BE2C (cell line): ENCODE results near the gene GOT2.
"Not testable (repeated sequence)": the region's sequence is repeated elsewhere in the genome, so short reads cannot be mapped to it uniquely, and the experiment has no call there.

Experiments
- DNase-seq: peaks from one replicate; pipeline ENCODE4 v3.0.0-alpha.2; 2020
- H3K27me3 ChIP-seq: fragments of 250-450 bp; sonication (Bioruptor Pico); 2 replicates; pipeline ENCODE4 v1.5.1; 2020; ENCODE audit warnings: mild to moderate bottlenecking
- H3K36me3 ChIP-seq: fragments of 250-450 bp; sonication (Bioruptor Pico); 2 replicates; pipeline ENCODE4 v1.5.1; 2020; ENCODE audit warnings: mild to moderate bottlenecking
- H3K4me1 ChIP-seq: fragments of 250-450 bp; sonication (Bioruptor Pico); 2 replicates; pipeline ENCODE4 v1.5.1; 2020
- H3K4me3 ChIP-seq: 2 replicates; pipeline ENCODE4 v1.5.1; 2011; ENCODE audit warnings: low read depth, low read length
- H3K9me3 ChIP-seq: fragments of 250-450 bp; sonication (Bioruptor Pico); 2 replicates; pipeline ENCODE4 v1.5.1; 2020
- TF ChIP-seq, protein P1 (sequence below): IDR thresholded peaks from 2 replicates; pipeline ENCODE4 v1.5.1; 2012; ENCODE audit warnings: mild to moderate bottlenecking, low read depth, low read length

The GOT2 gene

DNA sequence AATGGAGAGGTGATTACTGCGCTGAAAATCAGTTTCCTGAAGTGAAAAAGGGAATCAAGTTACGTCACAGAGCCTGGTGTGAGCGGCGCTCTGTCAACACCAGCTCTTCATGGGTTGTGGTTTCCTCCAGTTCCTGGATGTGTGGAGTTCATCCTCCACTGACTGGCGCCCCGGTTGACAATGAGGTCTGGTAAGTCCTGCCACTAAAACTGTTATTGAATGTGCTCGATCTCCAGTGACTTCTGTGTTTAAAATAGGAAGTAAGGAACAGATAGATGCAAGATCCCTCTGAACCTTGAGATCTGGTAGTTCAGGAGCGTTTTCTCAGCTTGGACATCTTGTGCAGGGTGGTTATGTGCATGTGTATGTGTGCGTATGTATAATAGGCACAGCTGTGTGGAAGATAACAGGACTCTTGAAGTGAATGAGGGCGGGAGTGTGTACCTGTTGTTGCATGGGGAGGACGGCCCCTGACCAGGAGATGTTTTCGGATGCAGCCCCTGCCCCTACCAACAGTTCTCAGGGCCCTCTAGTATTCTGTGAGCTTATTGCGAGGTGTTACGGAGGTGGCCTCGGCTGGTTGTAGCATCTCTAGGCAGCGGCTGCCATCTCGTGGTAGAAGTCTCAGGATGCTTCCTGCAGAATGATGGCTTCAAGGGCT, 22.0 kb upstream of the GOT2 start:
- DNase-seq, result peak; percentile 79
- Histone ChIP-seq H3K4me3 (no peak overlapping the region), H3K4me1 (no peaks in the 10 kb centered on the region; the same call in 1 of the 2 replicates), H3K9me3 (no peaks in the 10 kb centered on the region), H3K36me3 (no peaks in the 10 kb centered on the region), H3K27me3 (peaks cover 3% of the 10 kb centered on the region; the same call in 1 of the 2 replicates)
- TF ChIP-seq, protein P1, sequence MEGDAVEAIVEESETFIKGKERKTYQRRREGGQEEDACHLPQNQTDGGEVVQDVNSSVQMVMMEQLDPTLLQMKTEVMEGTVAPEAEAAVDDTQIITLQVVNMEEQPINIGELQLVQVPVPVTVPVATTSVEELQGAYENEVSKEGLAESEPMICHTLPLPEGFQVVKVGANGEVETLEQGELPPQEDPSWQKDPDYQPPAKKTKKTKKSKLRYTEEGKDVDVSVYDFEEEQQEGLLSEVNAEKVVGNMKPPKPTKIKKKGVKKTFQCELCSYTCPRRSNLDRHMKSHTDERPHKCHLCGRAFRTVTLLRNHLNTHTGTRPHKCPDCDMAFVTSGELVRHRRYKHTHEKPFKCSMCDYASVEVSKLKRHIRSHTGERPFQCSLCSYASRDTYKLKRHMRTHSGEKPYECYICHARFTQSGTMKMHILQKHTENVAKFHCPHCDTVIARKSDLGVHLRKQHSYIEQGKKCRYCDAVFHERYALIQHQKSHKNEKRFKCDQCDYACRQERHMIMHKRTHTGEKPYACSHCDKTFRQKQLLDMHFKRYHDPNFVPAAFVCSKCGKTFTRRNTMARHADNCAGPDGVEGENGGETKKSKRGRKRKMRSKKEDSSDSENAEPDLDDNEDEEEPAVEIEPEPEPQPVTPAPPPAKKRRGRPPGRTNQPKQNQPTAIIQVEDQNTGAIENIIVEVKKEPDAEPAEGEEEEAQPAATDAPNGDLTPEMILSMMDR, result peak; percentile 90

DNA sequence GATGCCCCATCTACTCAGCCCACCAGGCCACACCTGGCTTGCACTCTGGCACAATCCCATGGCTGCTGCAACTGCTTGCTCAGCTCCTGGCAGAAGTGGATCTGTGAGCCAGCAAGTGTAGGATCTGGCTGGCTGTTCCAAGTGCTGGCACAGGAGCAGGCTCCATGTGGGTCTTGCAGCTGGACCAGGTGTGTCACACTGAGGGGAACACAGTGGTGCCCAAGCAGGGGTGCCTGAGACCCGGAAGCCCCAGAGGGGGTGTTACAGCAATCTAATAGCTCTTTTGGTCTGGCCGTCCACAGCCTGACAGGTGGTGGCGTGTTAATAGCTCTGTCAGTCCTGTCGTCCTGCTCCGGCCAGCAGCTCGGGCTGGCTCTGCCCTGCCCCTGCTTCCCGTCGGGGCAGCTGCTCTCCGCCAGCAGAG, 19.6 kb upstream of the GOT2 start:
- no peaks in the 10 kb centered on the region; the same call in 1 of the 2 replicates for H3K4me1 ChIP-seq
- no peaks in the 10 kb centered on the region; the same call in 1 of the 2 replicates for H3K27me3 ChIP-seq
- TF ChIP-seq, protein P1, result no peak
- no peak for DNase-seq
- no peaks in the 10 kb centered on the region; the same call in 1 of the 2 replicates for H3K9me3 ChIP-seq
- no peak overlapping the region for H3K4me3 ChIP-seq
- H3K36me3 ChIP-seq, result no peaks in the 10 kb centered on the region

DNA sequence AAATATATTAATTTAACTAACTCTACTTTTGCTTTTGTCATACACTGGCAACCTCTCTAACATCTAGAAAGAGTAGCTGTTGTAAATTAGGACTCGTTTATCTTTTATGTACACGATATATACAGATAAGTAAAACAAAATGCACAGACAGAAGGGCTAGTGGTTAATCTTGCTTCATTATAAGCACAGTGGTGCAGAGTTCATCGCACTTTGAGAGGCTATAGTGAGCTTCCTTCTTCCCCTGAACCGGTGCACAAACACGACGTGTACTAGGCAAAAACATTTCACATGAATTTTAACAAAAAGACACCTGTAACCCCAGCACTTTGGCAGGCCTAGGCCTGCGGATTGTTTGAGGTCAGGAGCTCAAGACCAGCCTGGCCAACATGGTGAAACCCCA, 10.4 kb upstream of the GOT2 start:
- H3K4me3 ChIP-seq, result no peak overlapping the region
- no peak for DNase-seq
- H3K9me3 ChIP-seq, result no peaks in the 10 kb centered on the region; the same call in 1 of the 2 replicates
- no peaks in the 10 kb centered on the region for H3K4me1 ChIP-seq
- TF ChIP-seq, protein P1, result no peak
- no peaks in the 10 kb centered on the region for H3K36me3 ChIP-seq
- no peaks in the 10 kb centered on the region for H3K27me3 ChIP-seq

DNA sequence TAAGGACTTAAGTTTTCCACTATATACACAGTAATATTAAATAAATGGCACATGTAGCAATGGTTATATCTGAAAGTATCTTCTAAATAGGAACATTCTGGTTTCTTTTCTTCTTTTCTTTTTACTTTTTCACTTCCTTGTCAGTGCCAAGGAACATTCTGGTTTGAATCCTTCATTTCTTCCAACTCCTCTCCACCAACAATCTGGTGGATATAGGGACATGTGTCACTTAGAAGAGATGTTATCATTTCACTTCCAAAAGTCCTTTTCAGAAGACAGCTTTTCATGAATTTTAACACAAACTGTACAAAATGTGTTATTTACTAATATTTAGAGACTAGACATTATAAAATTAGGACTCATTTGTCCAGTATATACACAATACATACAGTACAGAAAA, 7.9 kb upstream of the GOT2 start:
- Histone ChIP-seq H3K4me3 (no peak overlapping the region), H3K36me3 (no peaks in the 10 kb centered on the region), H3K9me3 (no peaks in the 10 kb centered on the region), H3K27me3 (no peaks in the 10 kb centered on the region), H3K4me1 (no peaks in the 10 kb centered on the region)
- DNase-seq, result no peak
- TF ChIP-seq, protein P1, result no peak

DNA sequence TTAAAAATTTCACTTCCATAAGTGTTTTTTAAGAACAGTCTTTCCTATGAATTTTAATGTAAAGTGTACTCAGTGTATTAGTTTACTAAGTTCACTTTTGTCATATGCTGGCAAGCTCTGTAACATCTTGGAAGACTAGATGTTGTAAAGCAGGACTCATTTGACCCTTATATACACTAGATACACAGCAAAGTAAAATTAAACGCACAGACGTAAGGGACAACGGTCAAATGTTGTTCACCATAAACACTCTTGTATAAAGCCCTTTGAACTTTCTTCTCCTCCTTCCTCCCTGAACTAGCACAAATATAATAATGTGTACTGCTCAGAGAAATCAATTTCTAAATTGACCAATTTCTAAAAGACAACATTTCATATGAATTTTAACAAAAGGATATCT, 7.0 kb upstream of the GOT2 start:
- H3K9me3 ChIP-seq, result no peaks in the 10 kb centered on the region
- no peaks in the 10 kb centered on the region for H3K4me1 ChIP-seq
- H3K27me3 ChIP-seq, result no peaks in the 10 kb centered on the region
- H3K36me3 ChIP-seq, result no peaks in the 10 kb centered on the region
- TF ChIP-seq, protein P1, result no peak
- no peak for DNase-seq
- no peak overlapping the region for H3K4me3 ChIP-seq

DNA sequence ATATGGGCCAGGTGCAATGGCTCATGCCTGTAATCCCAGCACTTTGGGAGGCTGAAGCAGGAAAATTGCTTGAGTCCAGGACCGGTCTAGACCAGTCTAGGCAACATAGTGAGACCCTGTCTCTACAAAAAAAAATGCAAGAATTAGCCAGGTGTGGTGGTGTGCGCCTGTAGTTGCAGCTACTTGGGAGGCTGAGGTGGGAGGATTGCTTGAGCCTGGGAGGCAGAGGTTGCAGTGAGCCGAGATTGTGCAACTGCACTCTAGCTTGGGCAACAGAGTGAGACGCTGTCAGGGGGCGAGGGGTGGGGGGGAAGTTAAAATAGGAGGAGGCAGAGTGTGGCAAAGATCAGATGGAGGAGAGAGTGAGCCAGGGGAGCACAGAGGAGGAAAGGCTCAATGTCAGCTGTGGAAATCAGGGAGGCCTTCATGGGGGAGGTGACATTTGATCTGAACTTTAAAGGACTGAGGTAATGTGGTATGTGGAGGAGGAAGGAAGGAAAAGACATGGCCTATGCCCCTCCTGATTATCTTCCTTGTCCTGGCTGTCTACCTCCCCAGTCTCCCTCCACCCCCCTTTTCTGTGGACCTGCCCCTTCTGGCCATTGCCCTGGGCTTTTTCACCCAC, 4.7 kb upstream of the GOT2 start:
- DNase-seq, result no peak
- H3K4me1 ChIP-seq, result no peaks in the 10 kb centered on the region
- no peaks in the 10 kb centered on the region for H3K9me3 ChIP-seq
- H3K4me3 ChIP-seq, result no peak overlapping the region
- no peaks in the 10 kb centered on the region for H3K27me3 ChIP-seq
- no peaks in the 10 kb centered on the region; the same call in 1 of the 2 replicates for H3K36me3 ChIP-seq
- TF ChIP-seq, protein P1, result no peak

DNA sequence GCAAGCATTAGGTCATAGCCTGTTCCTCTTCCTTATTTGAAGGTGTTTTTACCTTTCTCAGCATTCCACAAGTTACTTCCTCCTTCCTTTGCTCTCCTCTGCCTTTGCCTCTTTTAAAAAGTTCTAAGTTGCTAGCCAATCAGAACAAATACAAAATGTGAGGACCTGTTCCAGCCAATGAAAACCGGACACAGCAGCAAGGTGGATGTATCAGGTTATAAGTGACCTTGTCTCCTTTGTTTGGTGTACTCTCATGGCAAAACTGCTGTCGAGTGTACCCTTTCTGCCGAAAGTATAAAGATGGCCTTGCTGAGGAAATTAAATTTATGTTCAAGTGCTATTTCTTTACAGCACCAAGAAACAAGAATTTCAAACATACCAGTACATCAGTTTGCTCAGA, 2.2 kb upstream of the GOT2 start:
- not testable (repeated sequence) for H3K4me1 ChIP-seq, DNase-seq, H3K9me3 ChIP-seq, H3K4me3 ChIP-seq, H3K27me3 ChIP-seq
- H3K36me3 ChIP-seq, result peaks cover 11% of the 10 kb centered on the region
